Vagina (tissue), 2 donors: ENCODE measurements around the gene PLEKHM3. TPM values are rescaled to one million over a fixed set of nuclear protein-coding genes. Genes with fewer than 3 reads are reported as not detected.
A peak's percentile ranks its signal among the peaks of the same experiment; 100 is the strongest.

Experiments used
- DNase-seq, 2 donors: peaks; one replicate each; pipeline ENCODE4 v3.0.0-alpha.2; 2017; ENCODE audit errors: extremely low spot score in 2 of 2
- H3K27ac ChIP-seq: fragments of 200-600 bp; sonication (generic); one replicate; pipeline ENCODE4 v1.5.1; 2019
- H3K27me3 ChIP-seq: fragments of 200-600 bp; sonication (generic); one replicate; pipeline ENCODE4 v1.5.1; 2019
- H3K36me3 ChIP-seq, 2 donors: fragments of 200-600 bp; sonication (generic); one replicate each; pipeline ENCODE4 v1.5.1; 2017 to 2019
- H3K4me1 ChIP-seq: fragments of 200-600 bp; sonication (generic); one replicate; pipeline ENCODE4 v1.5.1; 2019
- H3K4me3 ChIP-seq, 2 donors: fragments of 200-600 bp; sonication (generic); 1 replicate in 1 of 2; 2 replicates in 1 of 2; pipeline ENCODE4 v1.5.1; 2016 to 2019
- H3K9me3 ChIP-seq: fragments of 200-600 bp; sonication (generic); one replicate; pipeline ENCODE4 v1.5.1; 2019
- CTCF ChIP-seq, 3 experiments: fragments of 450-650 bp in 2 of 3; fragments of 200-600 bp in 1 of 3; sonication (generic) in 1 of 3; IDR thresholded peaks; one replicate each; pipeline ENCODE4 v1.5.1; 2017 to 2019; ENCODE audit warnings: antibody characterized with exemption in 3 of 3, mild to moderate bottlenecking in 2 of 3, moderate library complexity in 2 of 3
- POLR2A ChIP-seq, 2 donors: fragments of 450-650 bp; IDR thresholded peaks; one replicate each; pipeline ENCODE4 v1.6.1; 2017; ENCODE audit warnings: antibody characterized with exemption in 2 of 2, mild to moderate bottlenecking in 2 of 2, moderate library complexity in 2 of 2
- POLR2AphosphoS5 ChIP-seq, 2 donors: sonication (generic); formaldehyde crosslinking; IDR thresholded peaks; one replicate each; pipeline ENCODE4 v1.9.0; 2017; ENCODE audit warnings: antibody characterized with exemption in 2 of 2, mild to moderate bottlenecking in 2 of 2, low read depth in 1 of 2; ENCODE audit not compliant: insufficient read depth in 1 of 2
- intact Hi-C: fragments of 100-400 bp; cut with DNase I; formaldehyde crosslinking; loops from one replicate; pipeline ENCODE4 v1.15.1; 2023
- total RNA-seq: library from RNA; depleted of rRNA; stranded (reverse); fragments of >200 nt; gene quantifications from one replicate; pipeline ENCODE4 v1.2.3, GENCODE V29; 2016

PLEKHM3 gene
- total RNA-seq, 1 donor from 2014 or later, result 21.4 TPM

GRCh38 chr2:207819021-207819797 is 206.1 kb downstream of the PLEKHM3 start:
- intact Hi-C loops, result no loop called here
- Histone ChIP-seq H3K27me3 (no peaks in the 10 kb centered on the region), H3K9me3 (no peaks in the 10 kb centered on the region), H3K27ac (no peak overlapping the region), H3K4me1 (peaks cover 5% of the 10 kb centered on the region), H3K4me3 (no peak overlapping the region), H3K36me3 (no peaks in the 10 kb centered on the region)
- TF ChIP-seq POLR2A (IDR thresholded peaks at IDR 0.05) (no peak), CTCF (IDR thresholded peaks at IDR 0.05) (no peak), POLR2AphosphoS5 (IDR thresholded peaks at IDR 0.05; ENCODE audit: insufficient read depth in 1 of 2, low read depth in 1 of 2) (no peak)
- no peak for DNase-seq

GRCh38 chr2:207816546-207816945 is 208.8 kb downstream of the PLEKHM3 start:
- Histone ChIP-seq H3K9me3 (no peaks in the 10 kb centered on the region), H3K27ac (no peak overlapping the region), H3K4me3 (no peak overlapping the region), H3K27me3 (no peaks in the 10 kb centered on the region), H3K36me3 (no peaks in the 10 kb centered on the region), H3K4me1 (peaks cover 5% of the 10 kb centered on the region)
- no peak for DNase-seq
- intact Hi-C loops, result no loop called here
- no peak for TF ChIP-seq CTCF (IDR thresholded peaks at IDR 0.05)
- no peak for TF ChIP-seq POLR2A (IDR thresholded peaks at IDR 0.05)
- TF ChIP-seq POLR2AphosphoS5 (IDR thresholded peaks at IDR 0.05; ENCODE audit: insufficient read depth in 1 of 2, low read depth in 1 of 2), result no peak

- intact Hi-C loops, result no loop called here
- H3K27me3 ChIP-seq, result no peaks in the 10 kb centered on the region
These were observed 210.1 kb downstream of the PLEKHM3 start for GRCh38 chr2:207815254-207815653.

GRCh38 chr2:207813942-207814341 is 211.4 kb downstream of the PLEKHM3 start:
- Histone ChIP-seq H3K27ac (no peak overlapping the region), H3K27me3 (no peaks in the 10 kb centered on the region), H3K9me3 (no peaks in the 10 kb centered on the region), H3K36me3 (no peaks in the 10 kb centered on the region), H3K4me1 (no peaks in the 10 kb centered on the region), H3K4me3 (no peak overlapping the region)
- intact Hi-C loops, result no loop called here
- no peak for TF ChIP-seq POLR2AphosphoS5 (IDR thresholded peaks at IDR 0.05; ENCODE audit: insufficient read depth in 1 of 2, low read depth in 1 of 2)
- TF ChIP-seq CTCF (IDR thresholded peaks at IDR 0.05), result no peak
- TF ChIP-seq POLR2A (IDR thresholded peaks at IDR 0.05), result no peak
- DNase-seq, result no peak

More at GRCh38 chr2:207815254-207815653, 210.1 kb downstream of the PLEKHM3 start:
- no peak for DNase-seq
- no peaks in the 10 kb centered on the region for H3K9me3 ChIP-seq
- no peak overlapping the region for H3K27ac ChIP-seq
- TF ChIP-seq CTCF (IDR thresholded peaks at IDR 0.05) (no peak), POLR2A (IDR thresholded peaks at IDR 0.05) (no peak)
- no peak overlapping the region for H3K4me3 ChIP-seq
- peaks cover 3% of the 10 kb centered on the region for H3K4me1 ChIP-seq
- H3K36me3 ChIP-seq, result no peaks in the 10 kb centered on the region

GRCh38 chr2:207813221-207813916 is 212.0 kb downstream of the PLEKHM3 start:
- H3K4me1 ChIP-seq, result no peaks in the 10 kb centered on the region
- H3K4me3 ChIP-seq, result no peak overlapping the region
- intact Hi-C loops, result no loop called here
- no peak for TF ChIP-seq POLR2AphosphoS5 (IDR thresholded peaks at IDR 0.05; ENCODE audit: insufficient read depth in 1 of 2, low read depth in 1 of 2)
- TF ChIP-seq CTCF (IDR thresholded peaks at IDR 0.05), result peak in 1 of 3 experiments; percentile 6
- no peak overlapping the region for H3K27ac ChIP-seq
- no peak for DNase-seq
- H3K36me3 ChIP-seq, result no peaks in the 10 kb centered on the region
- H3K9me3 ChIP-seq, result no peaks in the 10 kb centered on the region
- no peaks in the 10 kb centered on the region for H3K27me3 ChIP-seq
